Embryonic facial prominence (tissue), 1 donor: ENCODE results near the gene MRPS33.
"Not testable (repeated sequence)": the region's sequence is repeated elsewhere in the genome, so short reads cannot be mapped to it uniquely, and the experiment has no call there.

Experiments
- DNase-seq: peaks from one replicate; pipeline ENCODE4 v3.0.0-alpha.2; 2016; ENCODE audit errors: extremely low spot score

The MRPS33 gene

GRCh38 chr7:141014524-141015395 lies at the start of gene MRPS33:
Gene MRPS33, minus strand, starts transcription at chr7:141014952. Its CDS starts 4,319 bp downstream, at chr7:141010633.
- DNase-seq: peak; percentile 96

GRCh38 chr7:141057788-141058187 lies 43.0 kb upstream of the MRPS33 start:
- DNase-seq: no peak

- no peak for DNase-seq
These were observed 40.4 kb upstream of the MRPS33 start for GRCh38 chr7:141055146-141055545.

GRCh38 chr7:141053626-141054025 lies 38.9 kb upstream of the MRPS33 start:
- DNase-seq: no peak

- no peak for DNase-seq
These were observed 31.3 kb upstream of the MRPS33 start for GRCh38 chr7:141045842-141046620.

GRCh38 chr7:141045126-141045841 lies 30.5 kb upstream of the MRPS33 start:
- no peak for DNase-seq

- no peak for DNase-seq
These were observed 28.9 kb upstream of the MRPS33 start for GRCh38 chr7:141043616-141044015.

GRCh38 chr7:141042222-141043193 lies 27.8 kb upstream of the MRPS33 start:
- DNase-seq: no peak

- no peak for DNase-seq
These were observed 24.6 kb upstream of the MRPS33 start for GRCh38 chr7:141039376-141039775.

- DNase-seq: not testable (repeated sequence)
These were observed 23.3 kb upstream of the MRPS33 start for GRCh38 chr7:141038100-141038499.

GRCh38 chr7:141032539-141033323 lies 18.0 kb upstream of the MRPS33 start:
- DNase-seq: not testable (repeated sequence)

GRCh38 chr7:141028767-141029166 lies 14.0 kb upstream of the MRPS33 start:
- DNase-seq: no peak

GRCh38 chr7:141027043-141027442 lies 12.3 kb upstream of the MRPS33 start:
- no peak for DNase-seq

GRCh38 chr7:141024668-141025067 lies 9.9 kb upstream of the MRPS33 start:
- no peak for DNase-seq

- no peak for DNase-seq
These were observed 8.5 kb upstream of the MRPS33 start for GRCh38 chr7:141023295-141023694.

- no peak for DNase-seq
These were observed 2.8 kb upstream of the MRPS33 start for GRCh38 chr7:141017555-141017954.

GRCh38 chr7:141016349-141016748 lies 1.6 kb upstream of the MRPS33 start:
- DNase-seq: no peak

GRCh38 chr7:141014125-141014523 lies 628 bp downstream of the MRPS33 start:
- DNase-seq: peak; percentile 49

- no peak for DNase-seq
These were observed 1.4 kb downstream of the MRPS33 start for GRCh38 chr7:141013345-141013715.

GRCh38 chr7:141012696-141013344 lies 1.9 kb downstream of the MRPS33 start:
- no peak for DNase-seq
